ENCODE data around the gene DLST. TPM values are rescaled to one million over a fixed set of nuclear protein-coding genes. Genes with fewer than 3 reads are reported as not detected.

Gene DLST
- total and polyA plus RNA-seq, 2 of the 4 experiments (the other 2 are of a cell fraction) = 58.6 to 119 TPM

DNA sequence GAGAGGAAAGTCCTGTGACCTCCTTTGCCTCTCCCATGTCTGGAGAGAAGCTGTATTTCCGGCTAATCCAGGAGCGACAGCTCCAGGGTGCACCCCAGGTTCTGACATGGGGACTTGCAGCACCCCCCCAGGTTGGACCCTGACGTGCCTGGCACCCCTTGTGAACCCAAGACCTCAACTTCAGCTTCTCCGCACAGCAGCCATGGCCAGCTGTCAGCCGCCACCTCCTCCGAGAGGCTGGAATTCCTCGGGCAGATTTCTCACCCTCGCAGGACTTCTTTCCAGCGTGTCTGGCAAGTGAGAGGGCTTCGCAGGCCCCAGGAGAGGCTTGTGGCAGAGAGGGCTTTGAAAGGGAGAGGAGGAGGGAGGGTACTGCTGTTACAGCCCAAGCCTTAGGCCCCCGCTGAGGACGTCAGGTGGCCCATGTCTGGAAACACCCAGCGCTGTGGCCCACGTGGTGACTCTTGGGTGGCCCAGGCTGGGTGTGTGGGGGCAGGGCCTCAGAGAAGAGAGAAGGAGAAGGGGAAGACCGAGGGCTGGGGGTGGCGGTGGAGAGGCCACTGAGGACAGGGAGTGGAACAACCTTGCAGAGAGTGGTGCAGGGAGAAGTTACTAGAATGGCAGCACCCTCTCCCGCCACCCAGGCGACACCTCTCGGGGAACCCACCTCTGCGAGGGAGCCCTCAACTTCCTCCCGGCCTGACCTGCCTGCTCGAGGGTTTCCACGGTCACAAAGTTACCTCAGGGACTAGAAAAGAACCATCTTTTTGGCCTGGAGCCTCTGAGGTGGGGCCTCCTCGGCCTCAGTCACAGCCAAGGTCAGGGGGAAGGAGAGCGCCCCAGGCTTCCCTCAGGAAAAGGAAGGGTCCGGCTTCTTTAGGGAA lies 53.0 kb downstream of the DLST start:
- H3K9me1 ChIP-seq (ENCODE audit: insufficient read depth, low read length) = peaks cover 15% of the 10 kb centered on the region
- no peaks in the 10 kb centered on the region for H3K79me1 ChIP-seq (ENCODE audit: low read depth in 1 of 2, low read length in 2 of 2)
- H4K91ac ChIP-seq (ENCODE audit: insufficient read depth, low read depth, low read length) = no peak overlapping the region
- H3K18ac ChIP-seq (ENCODE audit: low read depth, low read length) = peak overlapping the region; percentile 16; the same call in 1 of the 2 replicates
- no peak overlapping the region for H3K23ac ChIP-seq (ENCODE audit: low read depth, low read length)
- no TSS peak for BruUV-seq (replicated peaks)
- no peaks in the 10 kb centered on the region for H3K27me3 ChIP-seq (ENCODE audit: control insufficient read depth, insufficient read depth, low read length)
- H2BK120ac ChIP-seq (ENCODE audit: low read depth, low read length) = no peak overlapping the region; the same call in 1 of the 2 replicates
- peak; percentile 60 for ATAC-seq (ENCODE audit: low read depth)
- H3K4ac ChIP-seq (ENCODE audit: low read depth, low read length) = peak overlapping the region; percentile 26; the same call in 1 of the 2 replicates
- no peak for TF ChIP-seq CEBPB (IDR thresholded peaks at IDR 0.05; ENCODE audit: low read depth, low read length)
- TF ChIP-seq CHD1 (IDR thresholded peaks at IDR 0.05; ENCODE audit: low read depth, low read length) = no peak
- TF ChIP-seq, protein P1, sequence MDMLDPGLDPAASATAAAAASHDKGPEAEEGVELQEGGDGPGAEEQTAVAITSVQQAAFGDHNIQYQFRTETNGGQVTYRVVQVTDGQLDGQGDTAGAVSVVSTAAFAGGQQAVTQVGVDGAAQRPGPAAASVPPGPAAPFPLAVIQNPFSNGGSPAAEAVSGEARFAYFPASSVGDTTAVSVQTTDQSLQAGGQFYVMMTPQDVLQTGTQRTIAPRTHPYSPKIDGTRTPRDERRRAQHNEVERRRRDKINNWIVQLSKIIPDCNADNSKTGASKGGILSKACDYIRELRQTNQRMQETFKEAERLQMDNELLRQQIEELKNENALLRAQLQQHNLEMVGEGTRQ (IDR thresholded peaks at IDR 0.05; ENCODE audit: low read depth, low read length) = peak; percentile 55; the same call in 1 of the 2 replicates
- no peak for TF ChIP-seq RFX5 (IDR thresholded peaks at IDR 0.05; ENCODE audit: low read depth, low read length)
- TF ChIP-seq MAZ (IDR thresholded peaks at IDR 0.05; ENCODE audit: borderline replicate concordance, low read depth, low read length) = no peak
- no peak for TF ChIP-seq BHLHE40 (IDR thresholded peaks at IDR 0.05; ENCODE audit: low read depth, low read length)
- H2AFZ ChIP-seq (replicated peaks; ENCODE audit: low read length, poor library complexity) = peak overlapping the region; percentile 77
- H4K20me1 ChIP-seq (ENCODE audit: insufficient read depth, low read length) = no peaks in the 10 kb centered on the region
- peak overlapping the region; percentile 40 to 54; a peak in 2 of 4 replicates for H4K8ac ChIP-seq (ENCODE audit: low read depth in 2 of 2, low read length in 2 of 2)
- 0 out of 2 replicates have a peak overlapping the region, but pooled peaks have one; percentile 7 for H3K27ac ChIP-seq (ENCODE audit: insufficient read depth, low read length)
- no peaks in the 10 kb centered on the region for H3K36me3 ChIP-seq (ENCODE audit: control insufficient read depth, insufficient read depth, low read length)
- no peak overlapping the region for H2BK20ac ChIP-seq (ENCODE audit: low read depth, low read length)
- no peak overlapping the region for H3K56ac ChIP-seq (ENCODE audit: extremely low read depth, insufficient read depth, low read length)
- 20% methylated on average over 9 of the region's 26 CpGs; no CpG with 5 or more reads in 1 of the 2 experiments for WGBS, 2 experiments (ENCODE audit: extremely low coverage in 2 of 2, insufficient read length in 1 of 2)
- no peak overlapping the region for H3K9ac ChIP-seq (ENCODE audit: low read depth, low read length)
- H3K4me1 ChIP-seq (ENCODE audit: control insufficient read depth, insufficient read depth, low read length) = peaks cover 19% of the 10 kb centered on the region
- peak overlapping the region; percentile 40 for H2AK9ac ChIP-seq (replicated peaks; ENCODE audit: low read depth, low read length, poor library complexity)
- H3K9me3 ChIP-seq (ENCODE audit: control insufficient read depth, insufficient read depth, low read length) = no peaks in the 10 kb centered on the region
- no peak for DNase-seq
- peak overlapping the region; percentile 0; the same call in 1 of the 2 replicates for H2AK5ac ChIP-seq (ENCODE audit: low read depth, low read length)
- H3K4me2 ChIP-seq (ENCODE audit: low read depth, low read length) = no peak overlapping the region
- peak overlapping the region; percentile 54; the same call in 1 of the 2 replicates for H4K5ac ChIP-seq (ENCODE audit: low read depth, low read length)
- CTCF ChIA-PET = interaction anchor here (1.5 kb wide), 1 partner anchor 153 kb away, joined by 3 read pairs; no protein-coding TSS in a partner anchor
- H3K14ac ChIP-seq (replicated peaks; ENCODE audit: low read depth, low read length) = 0 out of 2 replicates have a peak overlapping the region, but pooled peaks have one; percentile 45
- dilution Hi-C loops (cut with HindIII; ENCODE audit: low sequenced_read_pairs, unreplicated experiment) (no loop called here), intact Hi-C loops (cut with micrococcal nuclease) (no loop called here), in situ Hi-C loops (cut with MboI; ENCODE audit: low sequenced_read_pairs) (no loop called here)
- H2BK15ac ChIP-seq (ENCODE audit: low read depth, low read length) = peak overlapping the region; percentile 10; the same call in 1 of the 3 replicates
- no peak overlapping the region for H3K4me3 ChIP-seq (ENCODE audit: insufficient read depth, low read depth, low read length)
- POLR2A ChIA-PET (ENCODE audit: unreplicated experiment) = interaction anchor here (0.6 kb wide), 1 partner anchor 72 kb away, joined by 3 read pairs; no protein-coding TSS in a partner anchor
- no peak overlapping the region for H2BK5ac ChIP-seq (ENCODE audit: low read depth, low read length, poor library complexity, severe bottlenecking)

All from IMR-90 (cell line).